HepG2 (cell line): ENCODE measurements around the gene TACC2. TPM values are rescaled to one million over a fixed set of nuclear protein-coding genes. Genes with fewer than 3 reads are reported as not detected.

ENCODE experiments used
- ARID5B ChIP-seq: IDR thresholded peaks from 2 replicates; pipeline ENCODE4 v1.4.0; 2020; ENCODE audit warnings: mild to moderate bottlenecking, missing genetic modification reagents
- ARNT2 ChIP-seq: sonication (generic); formaldehyde crosslinking; IDR thresholded peaks from 2 replicates; pipeline ENCODE4 v1.8.0; 2022; ENCODE audit warnings: mild to moderate bottlenecking, low read depth, missing genetic modification reagents, moderate library complexity
- LRRFIP1 ChIP-seq: sonication (generic); formaldehyde crosslinking; conservative IDR thresholded peaks from 2 replicates; pipeline ENCODE4 v1.4.0; 2020; ENCODE audit warnings: missing genetic modification reagents
- NFIB ChIP-seq: sonication (generic); formaldehyde crosslinking; IDR thresholded peaks from 2 replicates; pipeline ENCODE4 v1.9.0; 2021; ENCODE audit warnings: missing genetic modification reagents, mild to moderate bottlenecking, borderline replicate concordance
- PATZ1 ChIP-seq: sonication (generic); formaldehyde crosslinking; IDR thresholded peaks from 2 replicates; pipeline ENCODE4 v1.4.0; 2020; ENCODE audit warnings: missing genetic modification reagents
- THRA ChIP-seq: sonication (generic); formaldehyde crosslinking; IDR thresholded peaks from 2 replicates; pipeline ENCODE4 v1.4.0; 2020; ENCODE audit warnings: missing genetic modification reagents, borderline replicate concordance
- ZBTB43 ChIP-seq: sonication (generic); formaldehyde crosslinking; conservative IDR thresholded peaks from 2 replicates; pipeline ENCODE4 v1.4.0; 2020; ENCODE audit warnings: missing genetic modification reagents
- ZNF282 ChIP-seq: fragments of 450-650 bp; IDR thresholded peaks from 2 replicates; pipeline ENCODE4 v1.6.1; 2018; ENCODE audit not compliant: partially characterized antibody
- ZNF446 ChIP-seq: sonication (generic); formaldehyde crosslinking; IDR thresholded peaks from 2 replicates; pipeline ENCODE4 v1.5.0; 2020; ENCODE audit warnings: mild to moderate bottlenecking, missing genetic modification reagents
- ZNF547 ChIP-seq: sonication (generic); formaldehyde crosslinking; IDR thresholded peaks from 2 replicates; pipeline ENCODE4 v1.5.1; 2020; ENCODE audit warnings: mild to moderate bottlenecking, missing genetic modification reagents
- ZNF576 ChIP-seq: sonication (generic); formaldehyde crosslinking; IDR thresholded peaks from 2 replicates; pipeline ENCODE4 v1.4.0; 2020; ENCODE audit warnings: mild to moderate bottlenecking, missing genetic modification reagents
- ZNF839 ChIP-seq: sonication (generic); formaldehyde crosslinking; IDR thresholded peaks from 2 replicates; pipeline ENCODE4 v1.4.0; 2020; ENCODE audit warnings: missing genetic modification reagents, mild to moderate bottlenecking, borderline replicate concordance
- ZNF891 ChIP-seq: sonication (generic); formaldehyde crosslinking; IDR thresholded peaks from 2 replicates; pipeline ENCODE4 v1.5.0; 2020; ENCODE audit warnings: mild to moderate bottlenecking, missing genetic modification reagents
- polyA plus RNA-seq, 8 experiments: library from polyadenylated mRNA; depleted of rRNA in 3 of 8; stranded (reverse) in 7 of 8; unstranded in 1 of 8; fragments of >200 nt; fragmentation: Illumina TruSeq in 4 of 8; extraction: Trizol in 4 of 8; gene quantifications; 2 replicates each; pipeline versions ENCODE4 v1.2.1 to v1.2.3, GENCODE V29; 2011 to 2016; ENCODE audit warnings: low read depth in 4 of 8, missing spikeins in 1 of 8, mixed read lengths in 1 of 8; ENCODE audit not compliant: insufficient read depth in 1 of 8
- total RNA-seq, 5 experiments: library from RNA; depleted of rRNA; stranded (reverse); fragments of >200 nt; fragmentation: Illumina TruSeq; extraction: Trizol; gene quantifications; 2 replicates each; pipeline ENCODE4 v1.2.3, GENCODE V29; 2016; ENCODE audit warnings: low read depth in 1 of 5

Gene TACC2
- total and polyA plus RNA-seq, 2 of the 13 experiments (the other 11 are each of a cell fraction or from before 2014, with no cell fraction given): 11.8 to 16.0 TPM

- no peak for TF ChIP-seq LRRFIP1 (CRISPR knock-in tag)
- no peak for TF ChIP-seq ZBTB43 (CRISPR knock-in tag)
- TF ChIP-seq NFIB (CRISPR knock-in tag): no peak
- TF ChIP-seq ZNF891: no peak
- peak; percentile 14; the same call in 1 of the 2 replicates for TF ChIP-seq THRA (CRISPR knock-in tag)
- peak; percentile 64 for TF ChIP-seq ARID5B (CRISPR knock-in tag)
- TF ChIP-seq ZNF576: no peak
- TF ChIP-seq PATZ1: no peak
- no peak for TF ChIP-seq ZNF282
- no peak for TF ChIP-seq ARNT2
- 0 out of 2 replicates have a peak, but pooled peaks have one; percentile 11 for TF ChIP-seq ZNF547 (CRISPR knock-in tag)
- TF ChIP-seq ZNF446: no peak
- TF ChIP-seq ZNF839: no peak
These were observed 65.4 kb downstream of the TACC2 start (continued) for GRCh38 chr10:122054048-122055025.
